Colonic mucosa (tissue), 4 donors: ENCODE data around the gene C16orf92. TPM values are rescaled to one million over a fixed set of nuclear protein-coding genes. Genes with fewer than 3 reads are reported as not detected.

ENCODE experiments used
- DNase-seq: peaks from one replicate; pipeline ENCODE4 v3.0.0-alpha.2; 2020
- H3K27ac ChIP-seq: fragments of 200-600 bp; one replicate; pipeline ENCODE4 v1.8.0; 2021
- H3K27me3 ChIP-seq: fragments of 200-600 bp; one replicate; pipeline ENCODE4 v1.8.0; 2021
- H3K36me3 ChIP-seq: fragments of 200-600 bp; one replicate; pipeline ENCODE4 v1.8.0; 2021
- H3K4me1 ChIP-seq: fragments of 200-600 bp; one replicate; pipeline ENCODE4 v1.8.0; 2021; ENCODE audit warnings: mild to moderate bottlenecking
- H3K4me3 ChIP-seq: fragments of 200-600 bp; one replicate; pipeline ENCODE4 v1.8.0; 2021
- H3K9ac ChIP-seq, 2 donors: one replicate each; pipeline ENCODE4 v1.7.0; 2013; ENCODE audit warnings: control low read depth in 2 of 2, low read depth in 2 of 2, low read length in 2 of 2
- H3K9me3 ChIP-seq: fragments of 200-600 bp; one replicate; pipeline ENCODE4 v1.8.0; 2021
- CTCF ChIP-seq: fragments of 200-600 bp; IDR thresholded peaks from one replicate; pipeline ENCODE4 v1.8.0; 2022; ENCODE audit warnings: antibody characterized with exemption, mild to moderate bottlenecking
- intact Hi-C: fragments of 100-400 bp; cut with DNase I; formaldehyde crosslinking; loops from one replicate; pipeline ENCODE4 v1.14.1; 2022
- total RNA-seq, 2 donors: library from RNA; stranded (reverse); fragmentation: NEBNext Ultra II Directional in 1 of 2; extraction: Animal tissue kit (Norgen Biotek cat#: 25700) in 1 of 2; gene quantifications; one replicate each; pipeline ENCODE4 v1.2.1, GENCODE V29; 2021
- donor health status: healthy.
- donor health status: DM: no; HTN: no; CAD: no.
- donor health status: DM: no; HTN: no; CAD: no.

The C16orf92 gene
- total RNA-seq, 2 donors from 2014 or later = not detected

DNA sequence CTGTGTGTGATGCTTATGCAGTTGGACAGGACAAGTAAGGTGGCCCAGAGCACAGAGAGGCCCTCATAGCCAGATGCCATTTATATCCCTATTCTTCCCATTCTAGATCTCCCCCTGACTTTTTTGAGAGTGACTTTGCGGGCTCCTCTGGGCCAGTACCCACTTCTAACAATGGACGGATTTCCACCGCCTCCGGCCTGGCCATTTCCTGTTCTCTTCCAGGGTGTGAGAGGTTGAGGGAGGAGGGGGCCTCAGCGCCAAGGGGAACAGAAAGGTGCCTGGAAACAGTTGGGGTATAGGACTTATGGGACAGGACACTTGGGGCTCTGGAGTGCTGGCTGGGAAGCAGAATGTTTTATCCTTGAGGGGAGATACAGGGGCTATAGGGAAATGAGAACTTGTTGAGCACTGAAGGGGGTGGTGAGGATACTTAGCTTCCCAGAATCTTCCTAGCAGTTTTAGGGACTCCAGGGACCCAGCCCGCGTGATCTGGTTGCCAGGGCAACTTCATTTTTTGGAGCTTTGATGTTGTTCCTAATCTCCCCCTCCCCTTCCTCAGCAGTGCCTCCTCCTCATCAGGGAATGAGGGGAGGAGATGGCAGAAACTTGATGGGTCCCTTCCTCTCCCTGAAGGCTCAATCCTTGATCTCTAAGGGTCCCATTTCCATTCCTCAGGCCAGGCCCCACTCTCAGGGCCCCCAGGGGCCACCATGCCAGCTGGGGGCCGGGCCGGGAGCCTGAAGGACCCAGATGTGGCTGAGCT, 45.8 kb upstream of the C16orf92 start:
- H3K27ac ChIP-seq = no peak overlapping the region
- peaks cover 14% of the 10 kb centered on the region for H3K36me3 ChIP-seq
- H3K4me3 ChIP-seq = no peak overlapping the region
- TF ChIP-seq CTCF = no peak
- DNase-seq = no peak
- intact Hi-C loops = no loop called here
- H3K4me1 ChIP-seq = peaks cover 17% of the 10 kb centered on the region
- no peaks in the 10 kb centered on the region for H3K27me3 ChIP-seq
- no peaks in the 10 kb centered on the region for H3K9me3 ChIP-seq
- H3K9ac ChIP-seq = no peak overlapping the region

GRCh38 chr16:29978081-29978480, 44.9 kb upstream of the C16orf92 start:
- no peak overlapping the region for H3K9ac ChIP-seq
- DNase-seq = no peak
- no peaks in the 10 kb centered on the region for H3K27me3 ChIP-seq
- no peaks in the 10 kb centered on the region for H3K9me3 ChIP-seq
- H3K27ac ChIP-seq = no peak overlapping the region
- no peak overlapping the region for H3K4me3 ChIP-seq
- H3K4me1 ChIP-seq = peaks cover 17% of the 10 kb centered on the region
- peaks cover 14% of the 10 kb centered on the region for H3K36me3 ChIP-seq
- no peak for TF ChIP-seq CTCF
- intact Hi-C loops = no loop called here

- peaks cover 17% of the 10 kb centered on the region for H3K4me1 ChIP-seq
- no peak for TF ChIP-seq CTCF
- no peak overlapping the region for H3K4me3 ChIP-seq
- H3K27ac ChIP-seq = no peak overlapping the region
- peaks cover 14% of the 10 kb centered on the region for H3K36me3 ChIP-seq
- DNase-seq = no peak
- intact Hi-C loops = no loop called here
- no peaks in the 10 kb centered on the region for H3K9me3 ChIP-seq
- H3K27me3 ChIP-seq = no peaks in the 10 kb centered on the region
- no peak overlapping the region for H3K9ac ChIP-seq
These were observed 44.3 kb upstream of the C16orf92 start for GRCh38 chr16:29978564-29979270.

DNA sequence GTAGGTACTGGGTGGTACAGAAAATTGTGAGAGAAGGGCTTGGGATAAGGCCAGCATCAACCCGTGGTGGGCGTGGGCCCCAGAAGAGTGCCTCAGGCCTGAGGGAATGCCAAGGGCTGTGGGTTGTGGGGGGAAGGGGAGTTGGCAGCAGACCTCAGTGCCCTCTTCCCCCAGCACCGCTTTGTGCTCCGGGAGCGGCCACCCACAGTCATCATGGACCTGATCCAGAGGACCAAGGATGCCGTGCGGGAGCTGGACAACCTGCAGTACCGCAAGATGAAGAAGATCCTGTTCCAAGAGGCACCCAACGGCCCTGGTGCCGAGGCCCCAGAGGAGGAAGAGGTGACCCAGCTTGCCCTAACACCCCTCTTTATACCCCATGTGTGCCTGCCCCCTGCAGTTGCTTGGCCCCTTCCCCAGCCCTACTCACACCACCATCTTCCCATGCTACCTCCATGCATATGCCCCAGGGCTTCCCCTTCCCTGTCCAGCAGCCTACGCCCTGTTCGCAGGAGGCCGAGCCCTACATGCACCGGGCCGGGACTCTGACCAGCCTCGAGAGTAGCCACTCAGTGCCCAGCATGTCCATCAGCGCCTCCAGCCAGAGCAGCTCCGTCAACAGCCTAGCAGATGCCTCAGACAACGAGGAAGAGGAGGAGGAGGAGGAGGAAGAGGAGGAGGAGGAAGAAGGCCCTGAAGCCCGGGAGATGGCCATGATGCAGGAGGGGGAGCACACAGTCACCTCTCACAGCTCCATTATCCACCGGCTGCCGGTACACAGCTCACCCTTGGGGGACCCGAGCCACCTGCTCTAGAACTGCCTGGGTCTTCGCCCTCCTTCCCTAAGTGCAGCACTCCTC, 40.2 kb upstream of the C16orf92 start:
- H3K4me1 ChIP-seq = no peaks in the 10 kb centered on the region
- no peaks in the 10 kb centered on the region for H3K9me3 ChIP-seq
- peaks cover 22% of the 10 kb centered on the region for H3K36me3 ChIP-seq
- H3K9ac ChIP-seq = no peak overlapping the region
- no peak for TF ChIP-seq CTCF
- no peak for DNase-seq
- no peak overlapping the region for H3K4me3 ChIP-seq
- H3K27me3 ChIP-seq = no peaks in the 10 kb centered on the region
- no peak overlapping the region for H3K27ac ChIP-seq
- intact Hi-C loops = no loop called here

GRCh38 chr16:29983420-29984136, 39.4 kb upstream of the C16orf92 start:
- no peaks in the 10 kb centered on the region for H3K9me3 ChIP-seq
- H3K27ac ChIP-seq = no peak overlapping the region
- DNase-seq = no peak

More at GRCh38 chr16:29983420-29984136, 39.4 kb upstream of the C16orf92 start:
- Histone ChIP-seq H3K4me3 (no peak overlapping the region), H3K36me3 (peaks cover 20% of the 10 kb centered on the region), H3K4me1 (no peaks in the 10 kb centered on the region), H3K27me3 (no peaks in the 10 kb centered on the region), H3K9ac (no peak overlapping the region)
- no peak for TF ChIP-seq CTCF
- intact Hi-C loops = no loop called here
